Superior temporal gyrus (tissue), 1 donor: ENCODE measurements around the gene RCVRN.

Source experiments
- DNase-seq: peaks from one replicate; pipeline ENCODE4 v3.0.0-alpha.2; 2016; ENCODE audit errors: extremely low spot score

Gene RCVRN

GRCh38 chr17:9898812-9899211 is 6.3 kb downstream of the RCVRN start:
- DNase-seq = no peak

- no peak for DNase-seq
These were observed 7.6 kb downstream of the RCVRN start for GRCh38 chr17:9897372-9897968.

GRCh38 chr17:9895923-9896322 is 9.1 kb downstream of the RCVRN start:
- no peak for DNase-seq

GRCh38 chr17:9894231-9894630 is 10.8 kb downstream of the RCVRN start:
- no peak for DNase-seq

GRCh38 chr17:9893411-9894012 is 11.6 kb downstream of the RCVRN start:
- no peak for DNase-seq

- no peak for DNase-seq
These were observed 14.9 kb downstream of the RCVRN start for GRCh38 chr17:9890124-9890523.

- DNase-seq = no peak
These were observed 17.6 kb downstream of the RCVRN start for GRCh38 chr17:9887508-9887907.

GRCh38 chr17:9886141-9886930 is 18.7 kb downstream of the RCVRN start:
- DNase-seq = peak; percentile 76

- no peak for DNase-seq
These were observed 21.6 kb downstream of the RCVRN start for GRCh38 chr17:9883451-9883850.

- no peak for DNase-seq
These were observed 24.5 kb downstream of the RCVRN start for GRCh38 chr17:9880582-9880999.

- DNase-seq = no peak
These were observed 26.1 kb downstream of the RCVRN start for GRCh38 chr17:9878786-9879525.

GRCh38 chr17:9878356-9878755 is 26.7 kb downstream of the RCVRN start:
- no peak for DNase-seq

- DNase-seq = peak; percentile 67
These were observed 29.6 kb downstream of the RCVRN start for GRCh38 chr17:9875441-9875840.

GRCh38 chr17:9874722-9875121 is 30.3 kb downstream of the RCVRN start:
- no peak for DNase-seq

- DNase-seq = no peak
These were observed 32.2 kb downstream of the RCVRN start for GRCh38 chr17:9872852-9873251.

GRCh38 chr17:9868552-9868951 is 36.5 kb downstream of the RCVRN start:
- no peak for DNase-seq

- DNase-seq = no peak
These were observed 39.5 kb downstream of the RCVRN start for GRCh38 chr17:9865586-9865985.

GRCh38 chr17:9862949-9863348 is 42.1 kb downstream of the RCVRN start:
- DNase-seq = no peak

- no peak for DNase-seq
These were observed 42.9 kb downstream of the RCVRN start for GRCh38 chr17:9862220-9862619.

GRCh38 chr17:9860851-9861250 is 44.2 kb downstream of the RCVRN start:
- DNase-seq = no peak

GRCh38 chr17:9859781-9860180 is 45.3 kb downstream of the RCVRN start:
- DNase-seq = no peak

GRCh38 chr17:9855036-9855435 is 50.0 kb downstream of the RCVRN start:
- no peak for DNase-seq
